Retinal pigment epithelial cell (primary cell): ENCODE measurements around the gene TLNRD1.
"Not testable (repeated sequence)": the region's sequence is repeated elsewhere in the genome, so short reads cannot be mapped to it uniquely, and the experiment has no call there.

Source experiments
- DNase-seq: peaks from one replicate; pipeline ENCODE4 v3.0.0-alpha.2; 2010; ENCODE audit warnings: low read depth
- H3K4me3 ChIP-seq: 2 replicates; pipeline ENCODE4 v1.5.1; 2011; ENCODE audit warnings: mild to moderate bottlenecking, low read length, control low read depth, moderate library complexity
- TF ChIP-seq, protein P1 (sequence below): conservative IDR thresholded peaks from 2 replicates; pipeline ENCODE4 v1.5.1; 2011; ENCODE audit warnings: low read depth, low read length, control low read depth, inconsistent platforms

Gene TLNRD1

GRCh38 chr15:80957976-80958375 lies 42.7 kb upstream of the TLNRD1 start:
- H3K4me3 ChIP-seq: no peak overlapping the region
- TF ChIP-seq, protein P1, sequence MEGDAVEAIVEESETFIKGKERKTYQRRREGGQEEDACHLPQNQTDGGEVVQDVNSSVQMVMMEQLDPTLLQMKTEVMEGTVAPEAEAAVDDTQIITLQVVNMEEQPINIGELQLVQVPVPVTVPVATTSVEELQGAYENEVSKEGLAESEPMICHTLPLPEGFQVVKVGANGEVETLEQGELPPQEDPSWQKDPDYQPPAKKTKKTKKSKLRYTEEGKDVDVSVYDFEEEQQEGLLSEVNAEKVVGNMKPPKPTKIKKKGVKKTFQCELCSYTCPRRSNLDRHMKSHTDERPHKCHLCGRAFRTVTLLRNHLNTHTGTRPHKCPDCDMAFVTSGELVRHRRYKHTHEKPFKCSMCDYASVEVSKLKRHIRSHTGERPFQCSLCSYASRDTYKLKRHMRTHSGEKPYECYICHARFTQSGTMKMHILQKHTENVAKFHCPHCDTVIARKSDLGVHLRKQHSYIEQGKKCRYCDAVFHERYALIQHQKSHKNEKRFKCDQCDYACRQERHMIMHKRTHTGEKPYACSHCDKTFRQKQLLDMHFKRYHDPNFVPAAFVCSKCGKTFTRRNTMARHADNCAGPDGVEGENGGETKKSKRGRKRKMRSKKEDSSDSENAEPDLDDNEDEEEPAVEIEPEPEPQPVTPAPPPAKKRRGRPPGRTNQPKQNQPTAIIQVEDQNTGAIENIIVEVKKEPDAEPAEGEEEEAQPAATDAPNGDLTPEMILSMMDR: no peak
- no peak for DNase-seq

- DNase-seq: no peak
- TF ChIP-seq, protein P1: no peak
- H3K4me3 ChIP-seq: no peak overlapping the region
These were observed 41.8 kb upstream of the TLNRD1 start for GRCh38 chr15:80958818-80959495.

DNA sequence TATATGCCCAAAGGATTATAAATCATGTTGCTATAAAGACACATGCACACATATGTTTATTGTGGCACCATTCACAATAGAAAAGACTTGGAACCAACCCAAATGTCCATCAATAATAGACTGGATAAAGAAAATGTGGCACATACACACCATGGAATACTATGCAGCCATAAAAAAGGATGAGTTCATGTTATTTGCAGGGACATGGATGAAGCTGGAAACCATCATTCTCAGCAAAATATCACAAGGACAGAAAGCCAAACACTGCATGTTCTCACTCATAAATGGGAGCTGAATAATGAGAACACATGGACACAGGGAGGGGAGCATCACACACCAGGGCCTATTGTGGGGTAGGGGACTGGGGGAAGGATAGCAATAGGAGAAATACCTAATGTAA lies 35.3 kb upstream of the TLNRD1 start:
- H3K4me3 ChIP-seq, DNase-seq: not testable (repeated sequence)

DNA sequence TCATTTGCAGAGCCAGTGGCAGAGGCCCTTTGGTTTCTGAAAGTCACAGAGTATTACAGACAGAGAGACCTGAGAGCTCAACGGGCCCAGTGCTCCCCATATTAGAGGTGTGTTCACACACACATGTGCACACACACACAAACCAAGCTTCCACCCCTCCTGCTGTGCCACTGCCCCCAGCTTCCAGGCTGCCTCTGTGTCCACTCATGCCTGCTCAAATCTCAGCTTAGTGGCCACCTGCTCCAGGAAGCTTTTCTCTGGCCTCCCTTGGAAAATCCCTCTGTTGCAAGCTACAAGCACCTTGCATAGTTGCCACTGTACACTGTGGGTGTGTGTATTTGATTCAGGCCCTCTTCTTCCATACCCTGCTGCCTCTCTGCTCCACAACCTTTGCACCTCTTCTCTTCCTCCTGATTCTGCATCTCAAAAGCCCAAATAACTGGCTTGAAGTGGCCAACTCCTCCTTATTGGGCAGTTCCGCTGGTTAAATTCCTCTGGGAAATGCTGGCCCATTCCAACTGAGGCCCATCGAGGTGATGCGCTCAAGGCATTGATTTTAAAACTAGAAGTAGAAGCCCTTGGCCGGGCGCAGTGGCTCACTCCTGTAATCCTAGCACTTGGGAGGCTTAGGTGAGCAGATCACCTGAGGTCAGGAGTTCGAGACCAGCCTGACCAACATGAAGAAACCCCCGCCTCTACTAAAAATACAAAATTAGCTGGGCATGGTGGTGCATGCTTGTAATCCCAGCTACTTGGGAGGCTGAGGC lies 34.1 kb upstream of the TLNRD1 start:
- H3K4me3 ChIP-seq: no peak overlapping the region
- DNase-seq: no peak
- TF ChIP-seq, protein P1: no peak

GRCh38 chr15:80967451-80967850 lies 33.3 kb upstream of the TLNRD1 start:
- H3K4me3 ChIP-seq: no peak overlapping the region
- DNase-seq: peak; percentile 49
- TF ChIP-seq, protein P1: no peak

DNA sequence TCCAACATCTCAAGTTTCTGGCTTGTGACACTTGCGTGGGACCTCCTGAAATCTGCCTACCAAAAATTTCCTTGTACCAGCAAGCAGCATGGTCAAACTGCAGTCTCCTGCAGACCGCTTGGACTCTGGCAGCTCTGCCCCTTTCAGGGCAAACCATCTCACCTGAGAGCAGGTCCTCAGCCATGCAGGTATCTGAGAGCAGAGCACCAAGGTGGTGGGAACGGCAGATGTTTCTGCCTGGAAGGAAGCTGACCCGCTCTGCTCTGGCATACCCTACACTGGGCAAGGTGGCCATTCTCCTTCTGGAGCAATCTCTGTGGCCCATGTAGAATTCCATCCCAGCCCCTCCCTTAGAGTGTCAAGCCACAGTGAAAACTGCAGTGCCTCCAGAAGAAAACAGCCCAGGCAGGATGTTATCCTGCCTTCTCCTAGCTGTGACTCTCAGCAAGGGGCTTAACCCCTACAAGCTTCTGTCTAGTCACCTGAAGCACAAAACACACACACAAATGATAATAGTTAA lies 32.7 kb upstream of the TLNRD1 start:
- H3K4me3 ChIP-seq: no peak overlapping the region
- TF ChIP-seq, protein P1: no peak
- no peak for DNase-seq

DNA sequence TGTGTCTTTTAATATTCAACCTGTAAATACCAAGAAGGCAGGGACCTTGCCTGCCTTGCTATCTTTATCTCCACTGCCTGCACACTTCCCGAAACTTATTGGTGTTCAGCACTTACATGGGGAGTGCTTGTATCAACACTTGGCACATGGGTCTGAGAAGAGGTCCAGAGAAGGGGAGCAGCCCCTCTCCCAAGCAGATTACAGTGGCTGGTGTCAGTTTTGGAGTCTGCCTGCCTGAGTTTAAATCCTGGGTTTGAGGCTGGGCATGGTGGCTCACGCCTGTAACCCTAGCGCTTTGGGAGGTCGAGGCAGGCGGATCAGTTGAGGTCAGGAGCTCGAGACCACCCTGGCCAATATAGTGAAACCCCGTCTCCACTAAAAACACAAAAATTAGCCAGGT lies 31.4 kb upstream of the TLNRD1 start:
- no peak for DNase-seq
- no peak overlapping the region for H3K4me3 ChIP-seq
- TF ChIP-seq, protein P1: no peak
